Hippocampal formation (tissue), 2 donors: ENCODE measurements around the gene CPLANE1.
A peak's percentile ranks its signal among the peaks of the same experiment; 100 is the strongest.
"Not testable (repeated sequence)": the region's sequence is repeated elsewhere in the genome, so short reads cannot be mapped to it uniquely, and the experiment has no call there.

ENCODE experiments used
- DNase-seq, 2 donors: peaks; one replicate each; lab custom pipeline; 2025; lab: John Stamatoyannopoulos, UW

The CPLANE1 gene

GRCh38 chr5:37121465-37121864 lies 127.7 kb downstream of the CPLANE1 start:
- DNase-seq, result no peak

GRCh38 chr5:37121027-37121426 lies 128.1 kb downstream of the CPLANE1 start:
- DNase-seq, result no peak

GRCh38 chr5:37120270-37120669 lies 128.9 kb downstream of the CPLANE1 start:
- peak in 1 of 2 donors; percentile 2 for DNase-seq

- no peak for DNase-seq
These were observed 132.8 kb downstream of the CPLANE1 start for GRCh38 chr5:37116359-37116758.

- DNase-seq, result no peak
These were observed 136.7 kb downstream of the CPLANE1 start for GRCh38 chr5:37112383-37112991.

- DNase-seq, result no peak
These were observed 137.5 kb downstream of the CPLANE1 start for GRCh38 chr5:37111426-37112382.

GRCh38 chr5:37110135-37110534 lies 139.0 kb downstream of the CPLANE1 start:
- DNase-seq, result no peak

- no peak for DNase-seq
These were observed 139.8 kb downstream of the CPLANE1 start for GRCh38 chr5:37109338-37109737.

GRCh38 chr5:37103302-37103701 lies 145.9 kb downstream of the CPLANE1 start:
- no peak for DNase-seq

- DNase-seq, result not testable (repeated sequence)
These were observed 149.9 kb downstream of the CPLANE1 start for GRCh38 chr5:37099267-37099666.

- DNase-seq, result not testable (repeated sequence)
These were observed 155.4 kb downstream of the CPLANE1 start for GRCh38 chr5:37093795-37094194.

- DNase-seq, result no peak
These were observed 158.4 kb downstream of the CPLANE1 start for GRCh38 chr5:37090781-37091180.

- DNase-seq, result no peak
These were observed 159.0 kb downstream of the CPLANE1 start for GRCh38 chr5:37090123-37090726.

GRCh38 chr5:37088009-37088408 lies 161.2 kb downstream of the CPLANE1 start:
- DNase-seq, result no peak

GRCh38 chr5:37086466-37087173 lies 162.6 kb downstream of the CPLANE1 start:
- DNase-seq, result no peak

- DNase-seq, result not testable (repeated sequence)
These were observed 163.2 kb downstream of the CPLANE1 start for GRCh38 chr5:37086026-37086425.

GRCh38 chr5:37082977-37083376 lies 166.2 kb downstream of the CPLANE1 start:
- not testable (repeated sequence) for DNase-seq

- DNase-seq, result no peak
These were observed 168.5 kb downstream of the CPLANE1 start for GRCh38 chr5:37080697-37081096.

GRCh38 chr5:37077146-37077545 lies 172.0 kb downstream of the CPLANE1 start:
- DNase-seq, result no peak

GRCh38 chr5:37075399-37075950 lies 173.7 kb downstream of the CPLANE1 start:
- no peak for DNase-seq

- peak; percentile 42 to 69 for DNase-seq
These were observed 177.1 kb downstream of the CPLANE1 start for GRCh38 chr5:37071901-37072581.
